Umbilical cord (tissue), 1 donor: ENCODE measurements around the gene PABPN1L. TPM values are rescaled to one million over a fixed set of nuclear protein-coding genes. Genes with fewer than 3 reads are reported as not detected.

ENCODE experiments used
- total RNA-seq: library from RNA; depleted of rRNA; stranded (reverse); fragments of >200 nt; gene quantifications from one replicate; pipeline ENCODE4 v1.2.3, GENCODE V29; 2014; ENCODE audit warnings: low replicate concordance; ENCODE audit not compliant: insufficient read depth

PABPN1L gene
- total RNA-seq, 1 donor from 2014 or later = 1.7 TPM

Other genes starting within 250 kb of the PABPN1L start
- not detected for gene IL17C, start 228.1 kb downstream of the PABPN1L start, total RNA-seq
- 70.3 TPM for gene CYBA, start 215.6 kb downstream of the PABPN1L start, total RNA-seq
- gene MVD, start 203.6 kb downstream of the PABPN1L start, total RNA-seq = 21.4 TPM
- gene SNAI3, start 180.2 kb downstream of the PABPN1L start, total RNA-seq = not detected
- gene RNF166, start 160.3 kb downstream of the PABPN1L start, total RNA-seq = 29.9 TPM
- gene CTU2, start 160.2 kb downstream of the PABPN1L start, total RNA-seq = 10.8 TPM
- gene PIEZO1, start 81.4 kb downstream of the PABPN1L start, total RNA-seq = 91.7 TPM
- 1.9 TPM for gene CDT1, start 62.9 kb downstream of the PABPN1L start, total RNA-seq
- 34.2 TPM for gene APRT, start 54.7 kb downstream of the PABPN1L start, total RNA-seq
- 14.9 TPM for gene GALNS, start 9.7 kb downstream of the PABPN1L start, total RNA-seq
- 9.9 TPM for gene TRAPPC2L, start 9.5 kb downstream of the PABPN1L start, total RNA-seq
- 1.4 TPM for gene CBFA2T3, start 110.5 kb upstream of the PABPN1L start, total RNA-seq
- gene ACSF3, start 227.2 kb upstream of the PABPN1L start, total RNA-seq = 36.6 TPM